Activated CD4-positive, alpha-beta T cell treated with anti-CD3 and anti-CD28 coated beads, Interleukin-2, amount 50 U/mL, for 48 hours (primary cell): ENCODE measurements around the gene METAP1D.

Source experiments
- DNase-seq, 2 experiments: peaks; one replicate each; pipeline ENCODE4 v3.0.0-alpha.2; 2020

Gene METAP1D

GRCh38 chr2:171999161-171999560 is 592 bp upstream of the METAP1D start:
- DNase-seq = no peak

GRCh38 chr2:172000696-172001361 is 1.1 kb downstream of the METAP1D start:
- DNase-seq = no peak

DNA sequence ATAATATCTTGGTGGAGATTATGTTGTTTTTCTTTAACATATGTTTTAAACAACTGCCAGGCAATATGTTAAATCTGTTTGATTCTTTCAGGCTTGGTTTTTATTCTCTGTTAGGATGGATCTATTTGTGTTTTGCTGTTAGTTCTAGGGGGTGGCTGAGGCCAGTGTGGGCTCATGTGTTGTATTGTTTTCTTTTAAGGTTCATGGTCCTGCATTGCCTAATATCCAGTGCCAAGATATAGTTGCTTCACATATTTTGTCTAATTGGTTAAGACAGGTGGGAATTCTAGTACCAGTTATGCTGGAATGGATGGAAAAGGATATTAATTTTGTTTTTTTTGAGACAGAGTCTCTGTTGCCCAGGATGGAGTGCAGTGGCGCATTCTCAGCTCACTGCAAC is 7.6 kb downstream of the METAP1D start:
- no peak for DNase-seq

DNA sequence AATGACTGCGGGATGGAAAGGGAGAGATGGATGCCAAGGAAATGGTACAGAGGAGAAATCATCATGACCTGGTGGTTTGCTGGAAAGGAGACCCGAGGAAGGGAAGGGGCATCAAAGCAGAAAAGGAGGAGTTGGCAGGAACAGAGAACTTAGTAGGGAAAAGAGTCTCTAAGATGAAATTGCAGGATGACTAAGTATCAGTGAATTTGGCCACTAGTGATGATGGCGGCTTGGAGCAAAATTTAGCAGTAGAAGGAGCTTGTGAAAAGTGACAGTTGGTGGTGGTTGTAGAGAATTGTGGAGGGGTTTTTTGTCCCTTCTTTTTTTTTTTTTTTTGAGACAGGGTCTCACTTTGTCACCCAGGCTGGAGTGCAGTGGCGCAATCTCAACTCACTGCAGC is 10.1 kb downstream of the METAP1D start:
- DNase-seq = no peak

GRCh38 chr2:172011812-172012575 is 12.2 kb downstream of the METAP1D start:
- no peak for DNase-seq

- DNase-seq = no peak
Measured at GRCh38 chr2:172012677-172013391, 13.1 kb downstream of the METAP1D start.

DNA sequence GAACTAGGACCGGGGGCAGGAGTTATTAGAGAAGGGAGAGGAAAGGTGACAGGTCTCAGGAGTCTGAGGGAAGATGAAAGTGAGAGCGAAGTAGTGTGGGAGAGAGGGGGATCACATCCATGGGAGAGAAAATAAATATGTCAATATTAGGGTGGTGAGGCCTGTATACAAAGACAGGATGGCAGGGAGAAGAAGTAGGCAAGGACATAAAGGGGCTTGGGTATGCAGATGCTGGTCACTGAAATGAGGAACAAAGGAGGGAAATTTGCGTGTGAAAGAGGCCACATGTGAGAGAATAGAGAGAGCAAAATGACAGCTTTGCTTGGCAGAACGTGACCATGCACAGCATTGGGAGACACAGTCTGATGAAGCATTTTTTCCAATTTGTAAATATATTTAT is 13.6 kb downstream of the METAP1D start:
- DNase-seq = no peak

GRCh38 chr2:172021074-172021931 is 21.6 kb downstream of the METAP1D start:
- no peak for DNase-seq

DNA sequence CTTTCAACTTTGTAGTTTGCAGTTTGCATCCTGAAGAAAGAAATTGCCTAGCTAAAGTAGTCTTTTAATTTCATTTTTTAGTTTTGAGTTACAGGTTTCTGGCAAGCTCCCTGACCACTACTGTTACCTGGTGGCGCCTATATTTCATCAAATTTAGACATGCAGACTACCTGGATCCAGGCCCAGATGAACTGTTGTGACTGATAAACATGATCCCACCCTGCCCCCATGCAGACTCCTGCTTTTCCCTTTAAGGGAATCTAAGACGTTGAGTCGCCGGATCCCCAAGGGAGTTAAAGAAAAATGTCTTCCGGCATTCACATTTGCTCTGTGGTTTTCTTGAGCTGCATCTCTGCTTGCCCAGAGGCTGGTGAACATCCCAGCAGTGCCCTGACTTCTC is 22.2 kb downstream of the METAP1D start:
- no peak for DNase-seq

GRCh38 chr2:172031536-172031935 is 31.8 kb downstream of the METAP1D start:
- no peak for DNase-seq

DNA sequence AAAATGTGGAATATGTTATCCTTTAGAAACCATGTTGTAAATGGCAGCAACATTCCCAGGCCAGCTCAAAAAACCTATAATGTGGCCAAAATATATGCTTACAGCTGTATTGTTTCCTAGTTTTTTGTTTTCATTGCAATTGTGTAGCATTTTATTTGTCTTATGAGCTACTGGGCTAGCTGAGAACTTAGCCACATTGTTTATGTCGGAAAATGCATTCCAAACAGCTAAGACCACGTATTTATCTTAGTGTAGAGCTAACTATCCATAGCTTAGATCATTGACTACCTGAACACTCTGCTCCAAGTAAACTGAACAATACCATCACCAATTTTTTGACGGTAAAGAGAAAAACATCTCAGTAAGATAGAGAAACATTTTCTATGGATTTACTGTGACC is 38.4 kb downstream of the METAP1D start:
- DNase-seq = no peak

- DNase-seq = no peak
Measured at GRCh38 chr2:172038604-172039003, 38.9 kb downstream of the METAP1D start.

DNA sequence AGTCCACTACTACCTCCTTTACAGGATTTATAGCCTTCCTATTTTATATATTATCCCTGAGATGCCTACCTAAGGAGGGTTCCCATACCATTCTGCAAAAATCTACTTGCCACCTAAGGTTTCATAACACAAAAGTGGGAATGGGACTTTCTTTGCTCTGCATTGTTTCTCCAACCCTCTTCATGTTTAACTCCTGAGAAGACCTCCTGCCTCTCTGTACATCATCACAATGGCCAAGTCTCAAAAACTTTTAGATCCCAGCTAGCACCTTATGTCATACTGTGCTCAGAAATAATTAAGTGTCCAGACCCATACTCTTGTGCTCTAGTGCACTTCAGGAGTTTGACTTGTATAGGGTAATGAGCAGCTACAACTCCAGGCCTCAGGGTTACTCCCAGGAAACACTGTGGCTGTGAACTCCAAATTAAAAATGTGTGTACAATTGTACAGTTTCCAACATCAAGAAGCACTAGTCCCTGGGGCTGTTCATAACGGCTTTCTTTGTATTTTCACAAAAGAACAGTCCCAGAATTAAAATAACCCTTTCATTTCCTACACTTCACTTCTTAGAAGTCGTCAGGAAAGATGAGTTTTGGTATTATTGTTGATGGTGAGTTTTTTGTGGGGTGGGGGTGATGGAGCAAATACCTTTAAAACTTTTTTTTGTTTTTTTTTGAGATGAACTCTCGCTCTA is 39.4 kb downstream of the METAP1D start:
- DNase-seq = no peak

DNA sequence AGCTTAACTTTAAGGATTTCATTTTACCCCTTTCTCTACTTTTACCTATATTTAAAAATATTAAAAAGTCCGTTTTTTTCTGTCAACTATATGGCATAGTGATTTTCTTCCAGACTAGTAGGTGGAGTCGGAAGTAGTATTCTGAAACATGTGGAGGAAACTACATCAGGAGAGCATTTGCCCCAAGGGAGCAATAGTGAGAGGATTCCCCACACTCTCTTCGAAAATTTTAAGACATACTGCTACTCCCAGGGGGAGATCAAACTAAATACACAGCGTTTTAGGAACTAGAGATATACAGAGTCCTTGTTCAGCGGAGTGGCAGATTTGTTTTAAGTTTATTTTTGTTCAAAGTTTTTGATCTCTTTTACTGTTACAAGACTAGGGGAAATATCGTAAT is 40.6 kb downstream of the METAP1D start:
- DNase-seq = no peak

DNA sequence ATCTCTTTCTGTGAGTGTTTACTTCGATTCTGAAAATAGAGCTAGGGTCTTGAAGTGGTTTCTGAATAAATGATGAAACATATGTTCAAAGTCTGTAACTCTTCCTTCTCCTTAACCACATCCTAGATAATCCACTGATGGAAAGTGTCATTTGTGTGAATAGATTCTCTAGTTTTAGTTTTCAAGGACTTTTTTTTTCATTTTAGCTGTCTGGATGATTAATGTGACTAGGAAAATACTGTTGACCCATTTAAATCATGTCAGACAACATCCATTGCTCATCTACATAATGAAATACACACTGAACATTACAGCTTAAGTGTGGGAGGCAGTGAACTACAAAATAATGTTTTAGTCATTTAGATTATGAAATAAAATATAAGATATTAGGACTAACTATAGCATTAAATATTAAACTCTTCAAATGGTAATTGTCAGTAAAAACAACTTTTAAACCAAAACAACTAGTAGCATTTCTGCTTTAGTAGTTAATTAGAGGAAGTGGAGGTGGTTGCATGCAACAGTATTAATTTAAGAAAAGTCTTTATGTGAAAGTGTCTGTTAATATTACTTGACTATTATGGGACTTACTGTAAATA is 46.4 kb downstream of the METAP1D start:
- DNase-seq = no peak

DNA sequence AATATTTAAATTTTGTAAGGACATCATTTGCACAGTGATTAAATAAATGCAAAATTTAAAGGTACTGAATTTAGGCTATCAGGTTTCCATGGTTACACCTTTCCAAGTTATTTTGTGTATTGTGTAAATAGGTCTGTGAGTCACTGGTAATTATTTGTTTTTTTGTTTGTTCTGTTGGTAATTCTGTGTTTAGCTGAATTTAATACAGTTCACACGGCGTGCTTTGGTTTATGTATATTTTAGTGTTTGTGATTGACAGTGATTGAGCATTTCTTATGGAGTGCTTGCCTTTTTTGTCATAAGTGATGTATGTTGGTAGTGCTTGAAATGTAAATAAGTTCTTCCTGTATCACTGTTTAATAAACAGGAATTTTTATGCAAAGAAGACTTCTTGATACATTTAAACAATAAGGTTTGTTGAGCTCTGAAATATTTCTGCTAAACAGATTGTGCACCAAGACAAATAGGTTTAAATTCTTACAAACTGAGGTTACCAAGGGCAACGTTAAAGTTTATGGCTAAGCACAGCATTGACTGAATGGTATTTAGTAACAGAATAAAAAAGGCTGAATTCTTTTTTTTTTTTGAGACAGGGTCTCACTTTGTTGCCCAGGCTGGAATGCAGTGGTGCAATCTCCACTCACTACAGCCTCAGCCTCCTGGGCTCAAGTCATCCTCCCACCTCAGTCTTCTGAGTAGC is 47.3 kb downstream of the METAP1D start:
- DNase-seq = no peak

DNA sequence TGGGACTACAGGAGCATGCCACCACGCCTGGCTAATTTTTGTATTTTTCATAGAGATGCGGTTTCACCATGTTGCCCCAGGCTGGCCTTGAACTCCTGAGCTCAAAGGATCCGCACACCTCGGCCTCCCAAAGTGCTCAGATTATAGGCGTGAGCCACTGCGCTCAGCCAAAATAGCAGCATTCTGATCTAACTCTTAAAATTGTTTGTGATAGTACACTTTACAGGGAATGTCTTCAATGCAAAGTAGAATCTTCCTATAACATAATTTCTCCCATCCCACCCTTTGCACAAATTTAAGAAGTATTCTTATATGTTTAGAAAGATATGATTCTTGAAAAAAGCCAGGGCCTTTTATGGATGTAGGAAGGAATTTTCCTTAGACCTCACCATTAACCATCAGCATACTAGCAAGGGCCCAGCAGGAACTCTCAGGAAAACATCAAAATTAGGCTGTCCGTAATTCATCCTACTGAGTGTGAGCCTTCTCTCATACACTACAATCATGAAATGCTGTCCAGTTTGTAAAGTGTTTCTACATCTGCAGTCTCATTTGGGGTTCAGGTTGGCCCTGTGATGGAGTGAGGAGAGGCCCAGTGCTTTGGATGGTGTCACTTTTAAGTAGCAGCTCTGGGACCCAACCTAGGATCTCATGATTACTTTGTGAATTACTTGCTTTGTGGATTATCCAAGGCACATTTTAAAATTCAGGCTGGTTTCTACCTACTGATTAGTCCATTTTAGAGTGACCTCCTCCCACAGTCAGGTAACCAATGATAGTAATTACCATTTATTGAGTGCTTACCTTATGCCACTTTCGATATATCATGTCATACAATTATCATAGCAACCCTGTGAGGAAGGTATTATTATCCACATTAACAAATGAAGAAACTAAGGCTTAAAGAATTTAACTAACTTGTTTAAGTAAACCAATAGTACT is 48.1 kb downstream of the METAP1D start:
- DNase-seq = no peak

DNA sequence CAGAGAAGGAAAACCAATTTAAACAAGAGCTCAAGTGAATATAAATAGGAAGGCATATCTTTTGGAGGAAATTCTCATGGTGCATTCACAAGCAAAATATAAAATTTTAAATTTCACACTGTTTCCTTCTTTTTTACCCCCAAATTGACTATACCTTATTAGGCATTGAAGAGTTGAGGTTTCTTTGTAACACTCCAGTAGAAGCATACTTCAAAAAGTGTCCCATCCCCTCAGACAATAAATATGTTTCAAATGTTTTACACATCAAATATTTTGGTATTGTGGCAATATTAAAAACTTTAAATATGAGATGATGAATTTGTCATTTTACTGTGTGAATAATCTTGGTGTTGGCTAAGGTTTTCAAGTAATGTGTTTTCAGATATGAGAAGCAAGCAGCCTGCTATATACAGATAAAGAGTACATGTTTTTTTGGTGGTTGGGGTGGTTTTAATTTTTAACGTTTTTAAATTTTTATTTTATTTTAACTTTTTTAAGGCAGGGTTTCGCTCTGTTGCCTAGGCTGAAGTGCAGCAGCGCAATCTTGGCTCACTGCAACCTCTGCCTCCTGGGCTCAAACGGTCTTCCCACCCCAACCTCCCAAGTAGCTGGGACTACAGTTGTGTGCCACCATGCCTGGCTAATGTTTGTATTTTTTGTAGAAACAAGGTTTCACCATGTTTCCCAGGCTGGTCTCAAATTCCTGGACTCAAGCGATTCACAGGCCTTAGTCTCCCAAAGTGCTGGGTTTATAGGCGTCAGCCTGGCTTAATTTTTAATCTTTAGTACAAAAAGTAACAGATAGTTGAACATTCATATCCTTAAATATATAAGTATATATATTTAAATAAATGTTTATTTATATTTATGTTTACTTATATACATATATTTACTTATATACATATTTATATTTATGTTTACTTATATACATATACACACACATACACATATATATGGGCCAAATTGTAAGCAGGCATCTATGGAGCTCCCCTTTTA is 49.1 kb downstream of the METAP1D start:
- no peak for DNase-seq
